ENCODE measurements around the gene TRIM29. TPM values are rescaled to one million over a fixed set of nuclear protein-coding genes. Genes with fewer than 3 reads are reported as not detected.

Gene TRIM29
- total RNA-seq, 1 experiment from 2014 or later, result not detected

DNA sequence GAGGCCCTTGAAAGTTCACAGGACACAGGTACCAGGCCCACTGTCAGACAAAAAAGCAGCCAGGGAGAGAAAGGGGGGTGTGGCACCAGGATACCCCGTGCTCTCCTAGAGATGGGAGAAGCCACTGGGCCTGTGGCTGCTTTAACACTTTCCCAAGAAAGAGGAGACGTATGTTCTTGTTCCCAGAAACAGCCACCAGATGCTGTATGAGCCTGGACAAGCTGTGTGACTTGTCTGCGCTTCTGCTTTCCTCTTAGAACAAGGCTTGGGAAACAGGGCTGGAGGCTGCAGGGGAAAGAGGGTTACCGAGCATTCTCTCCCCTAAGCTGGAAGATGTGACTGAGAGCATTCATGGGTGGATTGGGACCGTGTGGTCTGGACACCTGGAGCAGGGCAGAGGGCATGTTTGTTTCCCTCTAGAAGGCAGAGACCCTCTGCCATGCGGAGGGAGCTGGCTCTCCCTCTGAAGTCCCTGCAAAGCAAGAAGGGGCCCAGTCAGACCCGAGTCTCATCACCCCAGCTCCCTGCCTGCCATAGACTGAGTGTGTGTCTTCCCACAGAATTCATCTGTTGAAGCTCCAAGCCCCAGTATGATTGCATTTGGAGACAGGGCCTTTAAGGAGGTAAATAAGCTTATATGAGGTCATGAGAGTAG lies 74.1 kb downstream of the TRIM29 start:
- no peaks in the 10 kb centered on the region for H3K4me1 ChIP-seq
- H3K4me3 ChIP-seq, result no peak overlapping the region
- DNase-seq, result no peak
- H3K27me3 ChIP-seq, result no peaks in the 10 kb centered on the region
- no peaks in the 10 kb centered on the region for H3K36me3 ChIP-seq
- H3K9me3 ChIP-seq (replicated peaks), result no peaks in the 10 kb centered on the region
- no peak overlapping the region for H3K27ac ChIP-seq

DNA sequence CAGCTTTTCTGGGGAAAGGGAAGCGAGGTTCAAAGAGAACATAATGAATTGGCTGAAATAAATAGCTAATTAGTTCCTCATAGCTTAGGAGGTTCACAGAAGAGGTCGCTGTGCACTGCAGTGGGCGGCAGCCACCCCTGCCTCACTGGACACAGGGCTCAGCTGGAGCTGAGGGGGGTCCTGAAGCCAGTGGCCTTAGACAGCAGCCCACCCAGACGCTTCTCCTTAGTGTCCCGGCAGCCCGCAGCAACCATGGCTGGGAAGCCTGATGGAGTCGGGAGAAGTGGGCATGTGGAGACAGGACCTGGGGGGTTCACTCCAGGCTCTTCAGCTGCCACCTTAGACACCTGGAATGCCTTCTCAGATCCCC lies 75.4 kb downstream of the TRIM29 start:
- Histone ChIP-seq H3K4me3 (no peak overlapping the region), H3K4me1 (no peaks in the 10 kb centered on the region), H3K27ac (no peak overlapping the region), H3K36me3 (no peaks in the 10 kb centered on the region), H3K27me3 (no peaks in the 10 kb centered on the region), H3K9me3 (replicated peaks) (no peaks in the 10 kb centered on the region)
- no peak for DNase-seq

DNA sequence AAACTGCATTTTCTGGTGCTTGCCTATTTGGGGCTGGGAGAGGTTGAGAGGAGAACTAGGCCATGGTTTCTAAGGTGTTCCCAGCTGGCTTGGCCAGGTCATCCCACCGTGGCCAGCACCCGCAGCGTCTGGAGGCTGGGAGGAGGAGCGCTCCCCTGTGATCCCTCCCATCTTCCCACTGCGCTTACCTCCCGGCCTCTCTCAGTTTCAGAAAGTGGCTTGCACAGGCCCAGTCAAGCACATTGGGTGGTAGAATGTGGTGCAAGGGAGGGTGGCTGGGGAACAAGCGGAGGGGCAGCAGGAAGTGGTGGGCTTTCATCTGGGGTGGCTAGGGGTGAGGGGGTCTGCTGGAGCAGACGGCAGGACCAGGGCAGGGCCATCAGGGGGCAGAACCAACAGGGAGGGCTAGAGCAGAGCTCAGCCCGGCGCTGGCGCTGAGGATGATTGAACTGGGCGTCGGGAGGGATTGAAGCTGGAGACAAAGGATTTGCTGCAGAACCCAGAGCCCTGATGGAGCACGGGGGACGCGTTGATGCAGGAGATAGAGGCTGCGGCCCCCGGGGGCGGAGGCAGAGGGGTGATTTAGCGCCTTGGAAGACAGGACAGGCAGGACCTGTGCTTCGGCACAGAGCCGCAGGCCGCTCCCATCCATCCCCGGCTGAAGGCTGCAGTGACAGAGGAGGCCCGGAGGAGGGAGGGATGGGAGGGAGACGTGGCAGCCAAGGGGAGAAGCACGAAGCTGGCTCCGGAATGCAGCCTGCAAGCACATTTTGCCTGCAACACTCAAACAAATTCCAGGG lies 76.0 kb downstream of the TRIM29 start:
- Histone ChIP-seq H3K9me3 (replicated peaks) (no peaks in the 10 kb centered on the region), H3K36me3 (no peaks in the 10 kb centered on the region), H3K27me3 (no peaks in the 10 kb centered on the region), H3K27ac (no peak overlapping the region), H3K4me3 (no peak overlapping the region), H3K4me1 (no peaks in the 10 kb centered on the region)
- DNase-seq, result no peak

Other genes starting within 250 kb of the TRIM29 start
- gene OAF, start 72.9 kb upstream of the TRIM29 start, total RNA-seq (2014; rRNA removed; shearing (Covaris generic)), result 10.6 and 11.2 TPM in 2 replicates
- not detected in 2 replicates for gene POU2F3, start 102.0 kb upstream of the TRIM29 start, total RNA-seq (2014; rRNA removed; shearing (Covaris generic))
- gene TLCD5, start 187.2 kb upstream of the TRIM29 start, total RNA-seq (2014; rRNA removed; shearing (Covaris generic)), result 1.4 and 2.2 TPM in 2 replicates
- gene ARHGEF12, start 198.3 kb upstream of the TRIM29 start, total RNA-seq (2014; rRNA removed; shearing (Covaris generic)), result 34.0 and 36.2 TPM in 2 replicates